HG03060 (cell line): ENCODE measurements around the gene PBX1.

Source experiments
- ATAC-seq: cut with Tn5 transposase; IDR thresholded peaks from one replicate; pipeline ENCODE4 v1.9.1; 2021; ENCODE audit warnings: low read depth, moderate number of reproducible peaks; ENCODE audit not compliant: unreplicated experiment

Gene PBX1

GRCh38 chr1:164562947-164563520 is 4.0 kb downstream of the PBX1 start:
- ATAC-seq, result no peak

DNA sequence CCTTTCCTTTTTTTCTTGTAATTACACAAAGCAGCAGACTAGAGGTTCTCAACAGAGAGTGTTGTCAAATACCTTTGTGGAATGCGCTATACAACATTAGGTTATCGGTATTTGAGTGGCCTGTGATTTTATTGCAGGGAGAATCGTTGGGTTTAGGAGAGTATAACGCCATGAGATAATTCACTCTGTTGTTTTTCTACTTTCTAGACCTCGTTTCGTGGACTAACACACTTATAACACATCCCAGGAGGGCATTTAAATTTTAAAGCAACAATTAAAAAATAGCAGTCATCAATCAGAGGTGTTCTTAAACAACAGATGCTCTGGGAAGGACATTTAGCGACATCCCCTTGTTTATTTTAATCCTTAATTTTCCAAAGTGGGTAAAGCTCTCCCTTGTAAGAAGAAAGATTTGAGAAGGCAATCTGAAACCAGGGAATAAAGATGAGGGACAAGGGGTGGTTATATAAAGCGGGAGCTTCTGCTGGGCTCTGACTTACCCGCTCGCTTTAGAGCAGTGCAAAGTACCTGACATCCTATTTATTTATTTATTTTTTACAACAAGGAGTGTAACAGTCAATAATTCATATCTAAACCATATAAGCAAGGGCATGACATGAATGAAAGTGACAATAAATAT is 4.9 kb downstream of the PBX1 start:
- no peak for ATAC-seq

- ATAC-seq, result no peak
These were observed 5.4 kb downstream of the PBX1 start for GRCh38 chr1:164564378-164564777.

DNA sequence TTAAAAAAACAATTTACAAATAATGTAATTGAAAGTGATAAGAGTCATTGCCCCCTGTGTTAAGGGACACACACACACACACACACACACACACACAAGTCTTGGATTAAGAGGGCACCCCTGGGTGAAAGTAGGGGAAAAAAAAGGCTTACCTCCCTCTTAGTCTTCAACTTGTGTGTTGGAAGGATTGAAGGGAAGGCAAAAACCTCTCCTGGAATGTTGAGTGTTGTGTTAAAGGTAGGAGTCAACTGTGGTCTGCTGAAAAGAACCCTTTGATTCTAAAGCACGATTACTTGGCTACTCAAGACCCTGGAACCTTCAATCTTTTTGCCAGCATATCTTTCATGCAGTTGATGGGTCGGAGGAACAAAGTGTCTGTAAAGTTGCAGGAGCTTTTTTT is 6.4 kb downstream of the PBX1 start:
- no peak for ATAC-seq

DNA sequence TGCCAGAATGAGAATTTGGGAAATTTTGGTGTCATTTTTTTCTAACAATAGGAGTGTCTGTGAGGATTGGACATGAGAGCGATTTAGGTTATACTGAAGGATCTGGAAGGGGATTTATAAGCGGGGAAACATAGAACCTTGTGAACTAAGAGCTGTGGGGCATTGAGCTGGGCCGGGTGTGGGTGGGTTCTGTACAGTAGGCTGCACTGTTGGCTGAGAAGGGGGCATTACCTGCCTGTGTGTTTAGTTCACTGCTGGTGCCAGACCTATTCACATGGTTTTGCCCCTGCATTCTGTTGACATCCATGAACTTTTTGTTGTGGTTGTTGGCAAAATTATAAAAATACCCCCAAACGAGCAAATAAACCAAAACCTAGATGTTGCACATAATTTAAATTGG is 8.8 kb downstream of the PBX1 start:
- no peak for ATAC-seq

- ATAC-seq, result no peak
These were observed 10.3 kb downstream of the PBX1 start for GRCh38 chr1:164569241-164569640.

DNA sequence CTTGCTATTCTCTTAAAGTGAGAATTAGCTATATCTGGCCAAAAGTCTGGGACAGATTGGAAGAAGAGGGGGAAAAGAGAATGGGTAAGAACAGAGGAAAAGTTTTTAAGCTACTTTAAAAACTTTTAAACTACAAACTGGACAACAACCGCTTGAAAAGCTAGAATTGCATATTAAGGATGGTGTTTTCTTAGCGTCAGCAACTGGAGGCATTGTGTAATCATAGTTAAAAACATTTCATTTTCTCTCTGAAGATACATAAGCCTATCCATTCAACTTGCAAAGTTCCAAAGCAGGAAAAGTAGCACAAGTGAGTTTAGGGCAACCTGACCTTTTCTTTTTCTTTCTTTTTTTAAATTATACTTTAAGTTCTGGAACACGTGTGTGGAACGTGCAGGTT is 10.9 kb downstream of the PBX1 start:
- ATAC-seq, result no peak

DNA sequence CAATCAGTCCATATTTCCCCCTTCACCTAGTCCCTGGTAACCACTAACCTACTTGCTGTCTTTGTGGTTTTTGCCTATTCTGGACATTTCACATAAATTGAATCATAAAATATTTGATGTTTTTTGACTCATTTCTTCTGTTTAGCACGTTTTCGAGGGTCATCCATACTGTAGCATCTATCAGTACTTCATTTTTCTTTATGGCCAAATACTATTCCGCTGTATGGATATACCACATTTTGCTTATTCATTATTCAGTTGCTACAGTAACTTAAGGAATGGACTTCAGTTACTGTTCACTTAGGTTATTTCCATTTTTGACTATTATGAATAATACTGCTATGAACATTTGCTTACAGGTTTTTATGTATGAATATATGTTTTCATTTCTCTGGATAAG is 12.3 kb downstream of the PBX1 start:
- ATAC-seq, result no peak

GRCh38 chr1:164575356-164575886 is 16.4 kb downstream of the PBX1 start:
- no peak for ATAC-seq

- ATAC-seq, result no peak
These were observed 17.6 kb downstream of the PBX1 start for GRCh38 chr1:164576291-164577271.

DNA sequence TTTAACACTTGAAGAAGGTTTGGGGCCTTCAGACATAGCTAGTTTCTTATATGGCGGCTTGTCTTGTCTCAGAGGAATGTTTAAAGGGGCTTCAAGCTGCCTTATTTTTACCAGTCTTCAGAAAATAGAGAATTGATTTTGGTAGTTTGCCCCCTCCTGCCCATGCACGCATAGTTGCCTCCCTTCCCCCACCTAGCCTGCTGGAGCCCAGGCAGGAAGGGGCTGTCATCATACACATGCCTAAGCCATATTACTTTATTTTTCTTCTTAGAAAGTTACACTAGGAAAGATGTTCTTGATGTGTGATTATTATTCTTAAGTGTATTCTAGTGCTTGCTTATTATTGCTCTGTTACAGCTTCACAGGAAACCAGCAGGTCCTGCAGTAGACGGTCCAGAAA is 18.3 kb downstream of the PBX1 start:
- no peak for ATAC-seq

GRCh38 chr1:164578479-164579200 is 19.7 kb downstream of the PBX1 start:
- ATAC-seq, result no peak

DNA sequence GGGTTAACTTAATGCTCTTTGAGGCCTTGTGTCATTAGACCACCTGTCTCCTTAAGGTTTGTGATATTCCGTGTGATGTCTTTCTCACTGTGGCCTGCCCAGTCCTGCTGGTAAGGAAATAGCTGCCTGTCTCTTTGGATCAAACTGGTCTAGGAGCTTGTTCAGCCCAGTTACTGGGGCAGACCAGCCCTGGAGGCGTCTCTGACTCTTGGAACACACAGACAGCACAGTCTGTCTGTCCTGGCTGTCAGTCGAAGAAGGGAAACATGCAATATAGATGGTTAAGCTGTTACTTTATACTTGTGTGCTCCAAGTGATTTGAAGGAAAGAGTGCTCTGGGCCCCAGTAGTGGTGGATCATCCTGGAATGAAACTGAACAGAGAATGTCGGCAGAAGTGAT is 20.4 kb downstream of the PBX1 start:
- ATAC-seq, result no peak

- no peak for ATAC-seq
These were observed 22.8 kb downstream of the PBX1 start for GRCh38 chr1:164581762-164582161.

GRCh38 chr1:164583196-164583595 is 24.2 kb downstream of the PBX1 start:
- ATAC-seq, result no peak

DNA sequence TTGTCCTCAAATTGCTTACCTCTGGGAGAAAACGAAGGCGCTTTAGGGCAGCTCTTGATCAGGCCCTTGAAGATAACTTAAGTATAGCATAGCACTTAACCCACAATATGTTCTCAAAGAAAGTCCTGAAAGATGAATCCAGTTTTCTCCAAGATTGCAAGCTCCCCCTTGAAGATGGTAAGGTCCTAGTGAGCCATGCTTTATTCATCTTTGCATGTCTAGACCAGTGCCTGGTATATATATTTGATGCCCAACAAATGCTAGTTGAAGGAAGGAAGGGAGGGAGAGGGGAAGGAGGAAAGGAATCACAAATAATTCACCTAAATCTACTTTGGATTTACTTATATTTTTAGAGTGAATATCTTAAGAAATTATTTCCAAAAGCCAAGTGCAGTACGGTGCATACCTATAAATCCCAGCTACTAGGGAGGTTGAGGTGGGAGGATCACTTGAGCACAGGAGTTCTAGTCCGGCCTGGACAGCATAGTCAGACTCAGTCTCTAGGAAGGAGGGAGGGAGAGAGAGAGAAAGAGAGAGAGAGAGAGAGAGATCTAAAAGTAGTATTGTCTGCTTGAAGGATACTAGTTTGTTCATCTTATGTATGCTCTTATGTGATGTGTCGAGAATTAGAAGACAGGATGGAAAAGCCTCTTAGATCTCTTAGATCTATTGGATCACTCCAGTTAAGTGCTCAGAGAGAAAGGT is 25.0 kb downstream of the PBX1 start:
- no peak for ATAC-seq

- no peak for ATAC-seq
These were observed 27.6 kb downstream of the PBX1 start for GRCh38 chr1:164586591-164586990.

DNA sequence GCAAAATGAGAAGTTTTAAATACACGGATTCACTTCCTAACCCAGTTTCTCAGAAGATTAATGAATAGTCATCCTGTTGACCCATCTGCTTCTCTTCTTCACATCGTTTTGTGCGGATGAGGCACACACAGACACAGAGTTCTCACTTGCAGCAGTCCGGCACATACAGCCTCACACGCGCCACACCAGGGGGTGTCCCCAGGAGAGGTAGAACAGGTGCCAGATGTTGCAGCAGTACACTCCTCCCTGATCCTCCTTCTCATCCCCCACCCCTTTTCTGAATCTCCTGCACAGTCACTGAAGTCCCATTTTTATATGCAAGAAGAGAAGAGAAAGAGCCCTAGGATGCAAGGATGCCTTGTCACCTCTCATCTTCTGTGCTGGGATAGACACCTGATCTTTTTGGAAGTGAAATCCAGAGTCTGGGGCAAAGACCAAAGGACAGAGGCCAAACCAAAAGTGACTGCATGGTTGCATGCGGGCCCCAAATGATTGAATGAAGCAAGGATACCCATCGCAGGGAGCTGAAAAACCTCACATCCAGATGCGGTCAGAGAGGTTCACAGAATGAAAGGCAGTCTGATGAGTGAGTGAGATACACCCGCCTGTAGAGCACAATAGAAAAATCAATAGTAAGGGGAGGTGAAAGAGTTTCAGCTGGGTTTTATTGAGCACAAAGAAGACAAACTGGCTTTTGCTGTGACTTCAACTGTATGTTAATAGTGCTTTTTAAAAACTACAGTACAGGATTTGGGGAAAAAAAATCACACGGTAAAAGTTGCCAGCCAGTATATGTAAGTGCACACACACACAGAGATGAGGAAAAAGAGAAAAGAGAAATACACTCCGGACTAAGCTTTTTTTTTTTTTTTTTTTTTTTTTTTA is 28.9 kb downstream of the PBX1 start:
- no peak for ATAC-seq
